GM23338 (cell line): ENCODE data around the gene AOPEP.

ENCODE experiments used
- CREB1 ChIP-seq: fragments of 250-450 bp; sonication (Bioruptor Pico); IDR thresholded peaks from 2 replicates; pipeline ENCODE4 v1.5.0; 2020; ENCODE audit warnings: low read depth, mild to moderate bottlenecking, moderate library complexity
- EZH2 ChIP-seq: fragments of 200-600 bp; sonication (generic); IDR thresholded peaks from one replicate; pipeline ENCODE4 v1.8.0; 2017; ENCODE audit warnings: antibody characterized with exemption, mild to moderate bottlenecking, low read depth; ENCODE audit not compliant: unreplicated experiment
- EZH2phosphoT487 ChIP-seq: fragments of 200-600 bp; sonication (generic); IDR thresholded peaks from one replicate; pipeline ENCODE4 v1.8.1; 2018; ENCODE audit warnings: antibody characterized with exemption; ENCODE audit not compliant: unreplicated experiment
- JUNB ChIP-seq: IDR thresholded peaks from one replicate; pipeline ENCODE4 v1.6.1; 2016; ENCODE audit warnings: antibody characterized with exemption; ENCODE audit not compliant: unreplicated experiment
- POLR2AphosphoS5 ChIP-seq: IDR thresholded peaks from 2 replicates; pipeline ENCODE4 v1.6.1; 2016; ENCODE audit warnings: antibody characterized with exemption, low read depth
- STAT1 ChIP-seq: IDR thresholded peaks from one replicate; pipeline ENCODE4 v1.6.1; 2016; ENCODE audit warnings: antibody characterized with exemption; ENCODE audit not compliant: unreplicated experiment
- ZNF114 ChIP-seq: fragments of 250-450 bp; sonication (Bioruptor Pico); IDR thresholded peaks from 2 replicates; pipeline ENCODE4 v1.5.0; 2020; ENCODE audit warnings: mild to moderate bottlenecking, moderate library complexity
- TF ChIP-seq, protein P1 (sequence below), 2 experiments: fragments of 200-600 bp in 1 of 2; sonication (generic) in 1 of 2; conservative IDR thresholded peaks; 2 replicates each; pipeline versions ENCODE4 v1.5.1 to v1.6.1; 2016 to 2017; ENCODE audit warnings: antibody characterized with exemption in 2 of 2, low read depth in 2 of 2, mild to moderate bottlenecking in 2 of 2, moderate library complexity in 1 of 2
- TF ChIP-seq, protein P2 (sequence below): IDR thresholded peaks from one replicate; pipeline ENCODE4 v1.6.1; 2018; ENCODE audit warnings: antibody characterized with exemption; ENCODE audit not compliant: unreplicated experiment
- TF ChIP-seq, protein P3 (sequence below): IDR thresholded peaks from 2 replicates; pipeline ENCODE4 v1.6.1; 2016; ENCODE audit warnings: antibody characterized with exemption
- TF ChIP-seq, protein P4 (sequence below): fragments of 250-450 bp; sonication (Bioruptor Pico); IDR thresholded peaks from 2 replicates; pipeline ENCODE4 v1.5.0; 2020; ENCODE audit warnings: mild to moderate bottlenecking, moderate library complexity

DNA sequence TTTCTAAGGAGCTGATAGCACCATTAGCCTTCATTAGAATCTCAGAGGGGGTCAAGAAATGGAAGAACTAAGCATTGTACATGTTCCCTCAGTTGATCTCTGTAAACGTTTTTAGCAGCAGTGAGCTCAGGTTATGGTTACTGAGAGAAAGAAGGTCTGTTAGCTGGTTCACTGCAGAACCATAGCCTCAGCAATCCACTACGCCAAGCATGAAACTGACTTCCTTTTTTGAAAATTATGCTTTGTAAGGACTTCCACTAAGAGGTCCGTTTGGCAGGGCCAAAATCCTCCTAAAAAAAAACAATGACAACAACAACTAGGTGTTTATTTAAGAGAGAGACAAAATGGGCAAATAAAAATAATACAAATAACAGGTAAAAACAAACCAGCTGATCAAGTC lies 273.3 kb downstream of the AOPEP start:
- TF ChIP-seq, protein P1, sequence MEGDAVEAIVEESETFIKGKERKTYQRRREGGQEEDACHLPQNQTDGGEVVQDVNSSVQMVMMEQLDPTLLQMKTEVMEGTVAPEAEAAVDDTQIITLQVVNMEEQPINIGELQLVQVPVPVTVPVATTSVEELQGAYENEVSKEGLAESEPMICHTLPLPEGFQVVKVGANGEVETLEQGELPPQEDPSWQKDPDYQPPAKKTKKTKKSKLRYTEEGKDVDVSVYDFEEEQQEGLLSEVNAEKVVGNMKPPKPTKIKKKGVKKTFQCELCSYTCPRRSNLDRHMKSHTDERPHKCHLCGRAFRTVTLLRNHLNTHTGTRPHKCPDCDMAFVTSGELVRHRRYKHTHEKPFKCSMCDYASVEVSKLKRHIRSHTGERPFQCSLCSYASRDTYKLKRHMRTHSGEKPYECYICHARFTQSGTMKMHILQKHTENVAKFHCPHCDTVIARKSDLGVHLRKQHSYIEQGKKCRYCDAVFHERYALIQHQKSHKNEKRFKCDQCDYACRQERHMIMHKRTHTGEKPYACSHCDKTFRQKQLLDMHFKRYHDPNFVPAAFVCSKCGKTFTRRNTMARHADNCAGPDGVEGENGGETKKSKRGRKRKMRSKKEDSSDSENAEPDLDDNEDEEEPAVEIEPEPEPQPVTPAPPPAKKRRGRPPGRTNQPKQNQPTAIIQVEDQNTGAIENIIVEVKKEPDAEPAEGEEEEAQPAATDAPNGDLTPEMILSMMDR (conservative IDR thresholded peaks at IDR 0.05; ENCODE audit: low read depth in 2 of 2) = no peak
- TF ChIP-seq POLR2AphosphoS5 (no peak), JUNB (no peak), EZH2phosphoT487 (no peak), EZH2 (no peak), ZNF114 (CRISPR knock-in tag) (no peak), CREB1 (CRISPR knock-in tag) (no peak), STAT1 (no peak)
- TF ChIP-seq, protein P2, sequence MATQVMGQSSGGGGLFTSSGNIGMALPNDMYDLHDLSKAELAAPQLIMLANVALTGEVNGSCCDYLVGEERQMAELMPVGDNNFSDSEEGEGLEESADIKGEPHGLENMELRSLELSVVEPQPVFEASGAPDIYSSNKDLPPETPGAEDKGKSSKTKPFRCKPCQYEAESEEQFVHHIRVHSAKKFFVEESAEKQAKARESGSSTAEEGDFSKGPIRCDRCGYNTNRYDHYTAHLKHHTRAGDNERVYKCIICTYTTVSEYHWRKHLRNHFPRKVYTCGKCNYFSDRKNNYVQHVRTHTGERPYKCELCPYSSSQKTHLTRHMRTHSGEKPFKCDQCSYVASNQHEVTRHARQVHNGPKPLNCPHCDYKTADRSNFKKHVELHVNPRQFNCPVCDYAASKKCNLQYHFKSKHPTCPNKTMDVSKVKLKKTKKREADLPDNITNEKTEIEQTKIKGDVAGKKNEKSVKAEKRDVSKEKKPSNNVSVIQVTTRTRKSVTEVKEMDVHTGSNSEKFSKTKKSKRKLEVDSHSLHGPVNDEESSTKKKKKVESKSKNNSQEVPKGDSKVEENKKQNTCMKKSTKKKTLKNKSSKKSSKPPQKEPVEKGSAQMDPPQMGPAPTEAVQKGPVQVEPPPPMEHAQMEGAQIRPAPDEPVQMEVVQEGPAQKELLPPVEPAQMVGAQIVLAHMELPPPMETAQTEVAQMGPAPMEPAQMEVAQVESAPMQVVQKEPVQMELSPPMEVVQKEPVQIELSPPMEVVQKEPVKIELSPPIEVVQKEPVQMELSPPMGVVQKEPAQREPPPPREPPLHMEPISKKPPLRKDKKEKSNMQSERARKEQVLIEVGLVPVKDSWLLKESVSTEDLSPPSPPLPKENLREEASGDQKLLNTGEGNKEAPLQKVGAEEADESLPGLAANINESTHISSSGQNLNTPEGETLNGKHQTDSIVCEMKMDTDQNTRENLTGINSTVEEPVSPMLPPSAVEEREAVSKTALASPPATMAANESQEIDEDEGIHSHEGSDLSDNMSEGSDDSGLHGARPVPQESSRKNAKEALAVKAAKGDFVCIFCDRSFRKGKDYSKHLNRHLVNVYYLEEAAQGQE = no peak
- TF ChIP-seq, protein P3, sequence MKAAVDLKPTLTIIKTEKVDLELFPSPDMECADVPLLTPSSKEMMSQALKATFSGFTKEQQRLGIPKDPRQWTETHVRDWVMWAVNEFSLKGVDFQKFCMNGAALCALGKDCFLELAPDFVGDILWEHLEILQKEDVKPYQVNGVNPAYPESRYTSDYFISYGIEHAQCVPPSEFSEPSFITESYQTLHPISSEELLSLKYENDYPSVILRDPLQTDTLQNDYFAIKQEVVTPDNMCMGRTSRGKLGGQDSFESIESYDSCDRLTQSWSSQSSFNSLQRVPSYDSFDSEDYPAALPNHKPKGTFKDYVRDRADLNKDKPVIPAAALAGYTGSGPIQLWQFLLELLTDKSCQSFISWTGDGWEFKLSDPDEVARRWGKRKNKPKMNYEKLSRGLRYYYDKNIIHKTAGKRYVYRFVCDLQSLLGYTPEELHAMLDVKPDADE = no peak
- TF ChIP-seq, protein P4, sequence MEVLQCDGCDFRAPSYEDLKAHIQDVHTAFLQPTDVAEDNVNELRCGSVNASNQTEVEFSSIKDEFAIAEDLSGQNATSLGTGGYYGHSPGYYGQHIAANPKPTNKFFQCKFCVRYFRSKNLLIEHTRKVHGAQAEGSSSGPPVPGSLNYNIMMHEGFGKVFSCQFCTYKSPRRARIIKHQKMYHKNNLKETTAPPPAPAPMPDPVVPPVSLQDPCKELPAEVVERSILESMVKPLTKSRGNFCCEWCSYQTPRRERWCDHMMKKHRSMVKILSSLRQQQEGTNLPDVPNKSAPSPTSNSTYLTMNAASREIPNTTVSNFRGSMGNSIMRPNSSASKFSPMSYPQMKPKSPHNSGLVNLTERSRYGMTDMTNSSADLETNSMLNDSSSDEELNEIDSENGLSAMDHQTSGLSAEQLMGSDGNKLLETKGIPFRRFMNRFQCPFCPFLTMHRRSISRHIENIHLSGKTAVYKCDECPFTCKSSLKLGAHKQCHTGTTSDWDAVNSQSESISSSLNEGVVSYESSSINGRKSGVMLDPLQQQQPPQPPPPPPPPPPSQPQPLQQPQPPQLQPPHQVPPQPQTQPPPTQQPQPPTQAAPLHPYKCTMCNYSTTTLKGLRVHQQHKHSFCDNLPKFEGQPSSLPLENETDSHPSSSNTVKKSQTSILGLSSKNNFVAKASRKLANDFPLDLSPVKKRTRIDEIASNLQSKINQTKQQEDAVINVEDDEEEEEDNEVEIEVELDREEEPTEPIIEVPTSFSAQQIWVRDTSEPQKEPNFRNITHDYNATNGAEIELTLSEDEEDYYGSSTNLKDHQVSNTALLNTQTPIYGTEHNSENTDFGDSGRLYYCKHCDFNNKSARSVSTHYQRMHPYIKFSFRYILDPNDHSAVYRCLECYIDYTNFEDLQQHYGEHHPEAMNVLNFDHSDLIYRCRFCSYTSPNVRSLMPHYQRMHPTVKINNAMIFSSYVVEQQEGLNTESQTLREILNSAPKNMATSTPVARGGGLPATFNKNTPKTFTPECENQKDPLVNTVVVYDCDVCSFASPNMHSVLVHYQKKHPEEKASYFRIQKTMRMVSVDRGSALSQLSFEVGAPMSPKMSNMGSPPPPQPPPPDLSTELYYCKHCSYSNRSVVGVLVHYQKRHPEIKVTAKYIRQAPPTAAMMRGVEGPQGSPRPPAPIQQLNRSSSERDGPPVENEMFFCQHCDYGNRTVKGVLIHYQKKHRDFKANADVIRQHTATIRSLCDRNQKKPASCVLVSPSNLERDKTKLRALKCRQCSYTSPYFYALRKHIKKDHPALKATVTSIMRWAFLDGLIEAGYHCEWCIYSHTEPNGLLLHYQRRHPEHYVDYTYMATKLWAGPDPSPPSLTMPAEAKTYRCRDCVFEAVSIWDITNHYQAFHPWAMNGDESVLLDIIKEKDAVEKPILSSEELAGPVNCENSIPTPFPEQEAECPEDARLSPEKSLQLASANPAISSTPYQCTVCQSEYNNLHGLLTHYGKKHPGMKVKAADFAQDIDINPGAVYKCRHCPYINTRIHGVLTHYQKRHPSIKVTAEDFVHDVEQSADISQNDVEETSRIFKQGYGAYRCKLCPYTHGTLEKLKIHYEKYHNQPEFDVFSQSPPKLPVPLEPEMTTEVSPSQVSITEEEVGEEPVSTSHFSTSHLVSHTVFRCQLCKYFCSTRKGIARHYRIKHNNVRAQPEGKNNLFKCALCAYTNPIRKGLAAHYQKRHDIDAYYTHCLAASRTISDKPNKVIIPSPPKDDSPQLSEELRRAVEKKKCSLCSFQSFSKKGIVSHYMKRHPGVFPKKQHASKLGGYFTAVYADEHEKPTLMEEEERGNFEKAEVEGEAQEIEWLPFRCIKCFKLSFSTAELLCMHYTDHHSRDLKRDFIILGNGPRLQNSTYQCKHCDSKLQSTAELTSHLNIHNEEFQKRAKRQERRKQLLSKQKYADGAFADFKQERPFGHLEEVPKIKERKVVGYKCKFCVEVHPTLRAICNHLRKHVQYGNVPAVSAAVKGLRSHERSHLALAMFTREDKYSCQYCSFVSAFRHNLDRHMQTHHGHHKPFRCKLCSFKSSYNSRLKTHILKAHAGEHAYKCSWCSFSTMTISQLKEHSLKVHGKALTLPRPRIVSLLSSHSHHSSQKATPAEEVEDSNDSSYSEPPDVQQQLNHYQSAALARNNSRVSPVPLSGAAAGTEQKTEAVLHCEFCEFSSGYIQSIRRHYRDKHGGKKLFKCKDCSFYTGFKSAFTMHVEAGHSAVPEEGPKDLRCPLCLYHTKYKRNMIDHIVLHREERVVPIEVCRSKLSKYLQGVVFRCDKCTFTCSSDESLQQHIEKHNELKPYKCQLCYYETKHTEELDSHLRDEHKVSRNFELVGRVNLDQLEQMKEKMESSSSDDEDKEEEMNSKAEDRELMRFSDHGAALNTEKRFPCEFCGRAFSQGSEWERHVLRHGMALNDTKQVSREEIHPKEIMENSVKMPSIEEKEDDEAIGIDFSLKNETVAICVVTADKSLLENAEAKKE (CRISPR knock-in tag) = no peak
